ENCODE measurements around the gene FAM177B.

- no peak for TF ChIP-seq CTCF (IDR thresholded peaks at IDR 0.05)
- TF ChIP-seq EP300 (IDR thresholded peaks at IDR 0.05), result no peak
- no peak for TF ChIP-seq POLR2AphosphoS5 (IDR thresholded peaks at IDR 0.05)
- no peak for TF ChIP-seq POLR2A (IDR thresholded peaks at IDR 0.05)
Observed at GRCh38 chr1:222759451-222760035, 22.5 kb downstream of the FAM177B start.

Measured in upper lobe of left lung (tissue), 4 donors.